H1 (cell line): ENCODE results near the gene FBXL16. TPM values are rescaled to one million over a fixed set of nuclear protein-coding genes. Genes with fewer than 3 reads are reported as not detected.

Source experiments
- CHD7 ChIP-seq: fragments of 300-600 bp; sonication (generic); IDR thresholded peaks from 2 replicates; pipeline ENCODE4 v1.7.1; 2012; ENCODE audit warnings: low read length, moderate library complexity, mild to moderate bottlenecking, inconsistent platforms; ENCODE audit not compliant: insufficient replicate concordance
- JUN ChIP-seq: IDR thresholded peaks from 2 replicates; pipeline ENCODE4 v1.6.1; 2011; ENCODE audit warnings: low read depth, mild to moderate bottlenecking, improper control_type of control experiment, low read length
- PHF8 ChIP-seq: fragments of 200-600 bp; sonication (generic); conservative IDR thresholded peaks from 2 replicates; pipeline ENCODE4 v1.7.1; 2012; ENCODE audit warnings: low read depth, mild to moderate bottlenecking, inconsistent platforms, low read length, moderate library complexity
- POLR2A ChIP-seq, 2 experiments: IDR thresholded peaks; 1 replicate in 1 of 2; 2 replicates in 1 of 2; pipeline ENCODE4 v1.6.1; 2011; ENCODE audit warnings: low read depth in 2 of 2, low read length in 2 of 2, mild to moderate bottlenecking in 2 of 2; ENCODE audit errors: control extremely low read depth in 1 of 2
- RFX5 ChIP-seq: IDR thresholded peaks from 2 replicates; pipeline ENCODE4 v1.6.1; 2011; ENCODE audit warnings: low read depth, low read length, improper control_type of control experiment, borderline replicate concordance
- RNF2 ChIP-seq: fragments of 200-900, 300-1000 bp; sonication (generic); IDR thresholded peaks from 2 replicates; pipeline ENCODE4 v1.7.1; 2016; ENCODE audit warnings: borderline replicate concordance, low read depth, mild to moderate bottlenecking, antibody characterized with exemption, low read length; ENCODE audit not compliant: poor library complexity, severe bottlenecking; ENCODE audit errors: missing control alignments
- polyA plus RNA-seq, 7 experiments: library from polyadenylated mRNA; depleted of rRNA in 3 of 7; stranded (reverse) in 5 of 7; unstranded in 2 of 7; fragments of >200 nt in 5 of 7; fragments of 200-250 nt in 2 of 7; gene quantifications; 1 replicate in 5 of 7; 2 replicates in 1 of 7; 4 replicates in 1 of 7; pipeline versions ENCODE4 v1.2.1 to v1.2.3, GENCODE V29; 2011 to 2013; ENCODE audit warnings: missing spikeins in 2 of 7, mixed read lengths in 2 of 7
- total RNA-seq: library from RNA; stranded (reverse); fragmentation: NEBNext Ultra II Directional; extraction: Animal tissue kit (Norgen Biotek cat#: 25700); gene quantifications from 2 replicates; pipeline ENCODE4 v1.2.1, GENCODE V29; 2021

FBXL16 gene
- total and polyA plus RNA-seq, 2 of the 8 experiments (the other 6 are each of a cell fraction or from before 2014, with no cell fraction given): 12.5 to 12.8 TPM

- TF ChIP-seq CHD7 (no peak), RFX5 (no peak), JUN (no peak), POLR2A (IDR thresholded peaks at IDR 0.05; ENCODE audit: control extremely low read depth in 1 of 2, low read depth in 2 of 2, low read length in 2 of 2) (no peak), PHF8 (no peak), RNF2 (no peak)
Measured at GRCh38 chr16:675884-676564, 29.6 kb downstream of the FBXL16 start (continued).
